Measurements from ENCODE around the gene PRDM16.

Gene PRDM16

DNA sequence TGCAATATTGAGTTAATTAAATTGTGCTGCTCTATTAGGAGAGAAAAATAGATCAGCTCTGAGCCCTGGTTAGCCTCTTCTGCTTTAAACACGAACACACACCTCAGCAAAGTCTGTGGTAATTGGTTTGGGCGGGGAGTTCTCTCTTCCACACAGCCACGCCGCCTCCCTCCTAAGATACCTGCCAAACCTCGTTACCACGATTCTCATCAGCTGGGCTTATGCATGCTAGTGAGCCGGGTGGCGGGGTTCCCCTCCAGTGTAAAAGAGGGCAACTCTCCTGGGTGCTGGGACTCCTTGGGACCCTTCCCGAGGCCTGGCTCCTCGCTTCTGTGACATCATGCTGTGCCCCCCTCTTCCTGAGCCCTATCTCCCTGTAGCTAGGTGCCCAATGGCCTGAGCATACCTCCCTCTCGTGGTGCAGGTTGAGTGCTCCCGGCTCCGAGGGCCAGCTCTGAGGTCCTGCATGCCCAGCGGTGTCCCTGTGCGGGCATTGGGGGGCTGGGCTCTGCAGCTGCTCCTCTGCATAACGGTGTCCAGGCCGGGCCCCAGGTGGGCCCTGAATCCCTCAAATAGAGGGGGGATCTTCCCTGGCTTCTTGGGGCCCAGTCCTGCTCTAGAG is 182.9 kb downstream of the PRDM16 start:
- DNase-seq (ENCODE audit: low spot score) (no peak), FAIRE-seq (no peak)

- FAIRE-seq: no peak
- DNase-seq (ENCODE audit: low spot score): no peak
These were observed 186.7 kb downstream of the PRDM16 start for GRCh38 chr1:3255680-3256079.

DNA sequence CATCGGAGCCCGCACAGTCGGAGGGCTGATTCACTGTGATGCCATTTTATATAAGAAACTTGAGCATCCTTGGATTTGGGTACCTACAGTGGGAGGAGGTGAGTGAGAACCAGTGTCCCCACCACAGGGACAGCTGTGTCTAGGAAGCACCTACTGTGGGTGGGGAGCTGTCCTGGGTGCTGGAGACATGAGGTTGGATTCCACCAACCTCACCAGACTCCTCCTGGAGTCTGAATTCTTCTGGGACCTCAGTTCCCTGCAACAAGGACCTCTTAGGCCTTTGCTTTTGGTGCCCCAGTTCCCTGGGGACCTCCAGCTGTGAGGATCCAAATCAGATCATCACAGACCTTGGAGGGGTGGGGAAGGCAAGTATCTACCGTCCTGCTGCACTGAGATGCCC is 188.8 kb downstream of the PRDM16 start:
- FAIRE-seq (no peak), DNase-seq (ENCODE audit: low spot score) (no peak)

DNA sequence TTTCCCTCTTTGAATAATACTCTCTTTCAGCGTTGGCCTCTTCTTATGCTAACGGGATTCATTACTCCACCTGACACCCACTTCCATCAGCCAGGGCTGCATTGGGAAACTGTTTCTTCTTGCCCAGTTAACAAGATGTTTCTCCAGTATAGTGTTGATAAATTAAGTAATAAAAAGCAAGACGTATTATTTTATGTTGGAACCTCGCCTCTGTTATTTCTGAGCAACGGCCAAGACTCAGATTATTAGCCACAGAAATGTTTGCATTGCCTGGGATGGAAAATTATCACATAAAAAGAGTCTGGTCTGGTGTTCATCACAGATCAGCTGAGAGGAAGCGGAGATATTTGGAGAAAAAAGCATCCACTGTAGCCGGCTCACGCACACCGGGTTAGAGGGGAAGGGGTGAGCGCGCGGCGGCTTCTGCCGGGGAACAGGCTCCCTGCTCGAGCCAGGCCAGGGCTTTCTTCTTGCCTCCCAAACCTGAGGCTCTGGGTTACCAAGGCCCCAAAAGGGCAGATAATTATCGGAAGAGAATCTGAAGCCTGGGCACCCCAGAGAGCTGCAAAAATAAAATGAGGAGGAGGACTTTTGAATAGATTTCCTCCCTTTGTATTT is 189.5 kb downstream of the PRDM16 start:
- no peak for DNase-seq (ENCODE audit: low spot score)
- no peak for FAIRE-seq

DNA sequence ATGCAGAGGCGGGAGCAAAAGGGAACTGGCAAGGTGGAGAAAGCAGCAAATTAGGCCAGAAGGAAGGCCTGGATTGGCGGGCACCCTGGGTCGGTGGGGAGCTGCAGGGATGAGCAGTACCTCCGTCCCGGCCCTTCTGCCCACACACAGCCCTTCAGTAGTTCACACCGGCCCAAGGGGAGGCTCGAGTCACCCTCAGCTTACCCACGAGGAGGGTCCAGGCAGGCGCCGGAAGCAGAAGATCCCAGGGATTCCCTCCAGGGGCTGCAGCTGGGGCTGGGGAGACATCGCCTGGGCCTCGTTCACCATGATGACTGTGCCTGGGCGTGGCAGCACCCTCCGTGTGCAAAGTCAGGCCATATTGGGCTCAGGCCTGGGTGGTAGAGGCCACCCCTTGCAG is 190.0 kb downstream of the PRDM16 start:
- FAIRE-seq: no peak
- no peak for DNase-seq (ENCODE audit: low spot score)

DNA sequence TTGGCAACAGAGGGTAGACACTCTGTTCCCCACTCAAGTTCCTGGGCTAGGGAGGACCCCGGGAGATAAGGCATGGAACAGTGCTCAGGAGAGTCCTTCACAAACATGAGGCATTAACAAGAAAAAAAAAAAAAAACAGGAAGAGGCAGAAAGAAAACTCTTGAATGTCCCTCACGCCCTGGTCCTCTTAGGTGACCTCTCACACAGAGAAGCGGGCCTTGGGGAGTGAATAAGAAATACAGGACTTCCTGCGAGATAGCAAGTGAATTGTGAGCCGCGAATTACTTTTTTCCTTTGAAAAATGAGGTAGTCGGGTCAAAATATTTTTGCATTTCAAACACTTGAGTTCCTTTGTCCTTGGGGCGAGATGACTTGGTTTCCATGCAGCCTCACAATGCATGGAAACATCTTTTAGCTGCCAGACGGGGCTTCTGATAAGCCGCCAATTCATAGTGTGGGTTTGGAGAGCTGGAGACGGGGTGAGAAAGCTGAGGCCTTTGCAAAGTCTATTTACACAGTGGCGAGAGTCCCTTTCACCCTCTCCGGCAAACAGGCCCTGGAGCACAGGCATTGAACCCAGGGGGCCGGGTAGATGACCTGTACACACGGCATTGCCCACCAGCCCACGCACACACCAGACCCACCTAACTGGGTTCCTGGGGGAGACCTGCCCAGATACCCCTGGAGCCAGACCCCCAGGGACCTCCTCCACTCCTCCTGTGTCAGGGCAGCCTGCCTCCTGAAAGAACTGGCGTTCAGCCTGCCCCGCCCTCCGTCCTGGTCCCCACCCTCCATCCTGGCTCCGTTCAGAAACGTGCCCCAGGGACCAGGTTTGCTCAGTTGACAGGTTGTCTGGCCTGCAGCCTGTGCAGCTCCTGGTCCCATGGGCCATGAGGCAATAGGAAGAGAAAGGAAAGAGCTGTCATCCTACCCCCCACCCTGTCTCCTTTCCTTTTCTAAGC is 192.3 kb downstream of the PRDM16 start:
- no peak for DNase-seq (ENCODE audit: low spot score)
- no peak for FAIRE-seq

DNA sequence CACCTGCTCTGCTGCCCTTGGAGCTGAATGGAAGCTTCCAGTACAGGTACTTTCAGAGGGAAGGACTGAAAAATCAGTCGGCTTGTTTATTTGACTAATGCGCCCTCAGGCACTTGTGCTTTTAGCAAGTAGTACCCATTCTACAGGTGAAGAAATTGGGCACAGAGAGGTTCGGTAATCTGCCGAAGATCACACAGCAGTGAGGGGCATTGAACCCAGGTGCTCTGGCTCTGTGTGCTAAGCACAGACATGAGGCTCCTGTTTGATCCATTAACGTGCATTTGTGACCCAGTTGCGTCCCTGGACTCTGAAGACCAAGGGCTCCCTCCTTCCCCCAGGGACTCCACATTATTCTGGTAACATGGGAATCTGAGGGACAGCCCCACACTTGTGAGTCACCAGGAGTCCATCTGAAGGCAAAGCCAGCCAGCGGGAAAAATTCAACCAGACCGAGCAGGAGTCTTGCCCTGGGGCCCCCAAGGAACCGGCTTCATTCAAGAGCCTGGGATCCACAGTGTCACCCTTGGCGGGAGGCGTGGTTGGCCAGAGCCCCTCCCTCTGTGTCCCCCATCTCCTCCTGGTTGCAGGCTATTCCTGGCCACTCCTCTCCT is 193.1 kb downstream of the PRDM16 start:
- FAIRE-seq (no peak), DNase-seq (ENCODE audit: low spot score) (no peak)

DNA sequence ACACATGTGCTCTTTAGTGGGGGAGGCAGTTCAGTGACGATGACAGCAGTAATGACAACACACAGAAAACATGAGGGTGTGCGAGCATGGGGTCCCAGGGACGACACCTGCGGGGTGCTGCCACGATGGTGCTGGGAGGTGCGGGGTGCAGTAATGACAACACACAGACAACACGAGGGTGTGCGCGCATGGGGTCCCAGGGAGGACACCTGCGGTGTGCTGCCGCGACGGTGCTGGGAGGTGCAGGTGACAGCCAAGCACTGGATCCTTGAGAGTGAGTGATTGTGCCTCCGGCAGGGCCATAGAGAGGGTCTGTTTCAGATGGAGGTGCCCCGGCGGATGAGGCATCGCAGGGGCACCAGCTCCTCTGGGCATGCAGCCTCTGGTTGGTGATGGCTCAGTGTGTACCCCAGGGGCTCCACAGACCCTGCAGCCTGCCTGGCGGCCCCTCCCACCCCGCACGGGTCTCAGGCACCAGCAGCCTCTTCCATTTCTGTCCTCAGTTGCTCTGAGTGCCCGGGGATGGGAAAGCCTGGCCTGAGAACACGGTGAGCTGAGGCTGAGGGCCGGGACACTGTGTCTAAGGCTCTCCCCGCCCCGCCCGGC is 193.8 kb downstream of the PRDM16 start:
- no peak for DNase-seq (ENCODE audit: low spot score)
- FAIRE-seq: no peak

DNA sequence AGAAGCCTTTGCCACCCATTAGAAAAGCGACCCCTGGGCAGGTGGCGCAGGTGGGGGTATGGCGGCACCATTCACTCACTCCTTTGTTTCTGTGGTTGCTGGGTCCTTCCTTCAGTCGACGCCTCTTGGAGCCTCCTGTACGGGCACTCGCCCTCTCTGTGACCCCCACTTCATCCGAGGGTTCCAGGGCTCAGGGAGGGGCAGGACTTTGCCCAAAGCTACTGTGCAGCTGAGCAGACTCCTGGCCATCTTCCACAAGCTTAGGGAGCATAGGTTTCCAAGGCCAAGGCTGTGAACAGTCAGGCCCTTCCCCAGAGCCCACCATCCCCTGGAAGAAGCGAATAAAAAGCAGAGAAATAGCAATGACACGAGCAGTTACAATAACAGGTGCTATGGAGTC is 194.8 kb downstream of the PRDM16 start:
- FAIRE-seq (no peak), DNase-seq (ENCODE audit: low spot score) (no peak)

DNA sequence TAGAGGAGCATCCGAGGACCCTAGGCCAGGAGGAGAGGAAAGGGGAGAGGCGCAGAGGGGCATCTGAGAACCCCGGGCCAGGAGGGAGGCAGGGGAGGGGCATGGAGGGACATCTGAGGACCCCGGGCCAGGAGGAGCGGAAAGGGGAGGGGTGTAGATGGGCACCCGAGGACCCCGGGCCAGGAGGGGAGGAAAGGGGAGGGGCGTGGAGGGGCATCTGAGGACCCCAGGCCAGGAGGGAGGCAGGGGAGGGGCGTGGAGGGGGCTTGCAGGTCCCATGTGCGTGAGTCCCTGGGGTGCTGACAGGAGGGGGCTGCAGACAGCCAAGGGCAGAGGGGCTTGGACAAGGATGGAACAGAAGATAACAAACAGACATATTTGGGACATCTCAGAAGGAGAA is 195.5 kb downstream of the PRDM16 start:
- DNase-seq (ENCODE audit: low spot score) (no peak), FAIRE-seq (no peak)

- no peak for DNase-seq (ENCODE audit: low spot score)
- FAIRE-seq: no peak
These were observed 197.1 kb downstream of the PRDM16 start for GRCh38 chr1:3265835-3266805.

DNA sequence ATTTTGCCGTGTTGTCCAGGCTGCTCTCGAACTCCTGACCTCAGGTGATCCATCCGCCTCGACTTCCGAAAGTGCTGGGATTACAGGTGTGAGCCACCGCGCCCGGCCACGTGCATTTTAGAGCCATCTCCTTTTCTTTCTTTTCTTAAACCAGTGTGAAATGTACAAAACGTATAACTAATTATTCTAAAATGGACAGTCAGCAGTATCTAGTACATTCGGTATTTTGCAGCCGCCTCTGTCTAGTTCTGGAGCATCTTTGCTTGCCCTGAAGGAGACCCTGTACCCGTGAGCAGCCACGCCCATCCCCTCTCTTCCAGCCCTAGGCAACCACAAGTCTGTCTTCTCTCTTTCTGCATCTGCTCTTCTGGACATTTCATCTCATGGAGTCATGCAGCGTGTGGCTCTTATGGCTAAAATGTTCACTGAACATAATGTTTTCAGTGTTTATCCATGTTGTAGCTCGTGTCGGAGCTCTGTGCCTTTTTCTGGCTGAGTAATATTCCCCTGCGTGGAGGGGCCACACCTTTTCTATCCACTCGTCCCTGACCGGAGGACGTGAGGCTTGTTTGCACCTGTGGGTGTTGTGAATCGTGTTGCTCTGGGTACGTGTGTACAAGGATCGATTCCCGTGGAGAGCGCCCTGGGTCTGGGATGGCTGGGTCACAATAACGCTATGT is 198.0 kb downstream of the PRDM16 start:
- no peak for FAIRE-seq

DNA sequence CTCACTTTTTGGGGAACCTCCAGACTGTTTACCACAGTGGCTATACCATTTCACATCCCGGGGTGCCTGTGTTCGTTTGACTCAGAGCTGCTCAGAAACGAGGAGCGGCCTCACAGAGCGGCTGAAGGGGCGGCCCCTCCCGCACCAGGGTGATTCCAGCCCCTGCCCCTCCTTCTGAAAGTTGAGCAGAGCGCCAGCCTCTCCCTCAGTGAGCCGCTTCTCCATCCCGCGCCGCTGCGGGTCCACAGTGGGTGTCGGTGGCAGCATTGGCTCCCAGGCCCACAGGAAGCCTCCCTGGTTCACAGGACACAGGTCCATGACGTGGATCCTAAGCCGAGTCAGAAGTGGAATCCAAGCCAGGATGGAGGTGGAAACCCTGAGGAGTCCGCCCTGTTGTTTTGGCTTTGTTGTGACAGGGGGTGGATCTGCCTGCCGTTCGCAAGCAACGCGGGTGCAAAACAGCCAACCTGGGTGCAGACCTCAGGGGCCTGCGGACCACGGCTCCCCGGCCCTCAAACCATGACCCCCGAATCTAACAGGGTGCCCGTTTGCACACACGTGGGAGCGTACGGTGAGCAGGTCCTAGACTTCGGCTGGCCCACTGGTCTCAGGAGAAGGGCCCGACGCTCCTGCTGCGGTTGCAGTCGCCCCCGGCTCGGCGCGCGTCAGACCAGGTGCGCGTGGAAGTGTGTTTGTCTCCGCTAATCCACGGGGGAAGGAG is 198.7 kb downstream of the PRDM16 start:
- DNase-seq (ENCODE audit: low spot score) (no peak), FAIRE-seq (no peak)

More for the DNA sequence above, 198.0 kb downstream of the PRDM16 start:
- DNase-seq (ENCODE audit: low spot score): no peak

GRCh38 chr1:3268281-3268680 is 199.3 kb downstream of the PRDM16 start:
- no peak for DNase-seq (ENCODE audit: low spot score)
- no peak for FAIRE-seq

DNA sequence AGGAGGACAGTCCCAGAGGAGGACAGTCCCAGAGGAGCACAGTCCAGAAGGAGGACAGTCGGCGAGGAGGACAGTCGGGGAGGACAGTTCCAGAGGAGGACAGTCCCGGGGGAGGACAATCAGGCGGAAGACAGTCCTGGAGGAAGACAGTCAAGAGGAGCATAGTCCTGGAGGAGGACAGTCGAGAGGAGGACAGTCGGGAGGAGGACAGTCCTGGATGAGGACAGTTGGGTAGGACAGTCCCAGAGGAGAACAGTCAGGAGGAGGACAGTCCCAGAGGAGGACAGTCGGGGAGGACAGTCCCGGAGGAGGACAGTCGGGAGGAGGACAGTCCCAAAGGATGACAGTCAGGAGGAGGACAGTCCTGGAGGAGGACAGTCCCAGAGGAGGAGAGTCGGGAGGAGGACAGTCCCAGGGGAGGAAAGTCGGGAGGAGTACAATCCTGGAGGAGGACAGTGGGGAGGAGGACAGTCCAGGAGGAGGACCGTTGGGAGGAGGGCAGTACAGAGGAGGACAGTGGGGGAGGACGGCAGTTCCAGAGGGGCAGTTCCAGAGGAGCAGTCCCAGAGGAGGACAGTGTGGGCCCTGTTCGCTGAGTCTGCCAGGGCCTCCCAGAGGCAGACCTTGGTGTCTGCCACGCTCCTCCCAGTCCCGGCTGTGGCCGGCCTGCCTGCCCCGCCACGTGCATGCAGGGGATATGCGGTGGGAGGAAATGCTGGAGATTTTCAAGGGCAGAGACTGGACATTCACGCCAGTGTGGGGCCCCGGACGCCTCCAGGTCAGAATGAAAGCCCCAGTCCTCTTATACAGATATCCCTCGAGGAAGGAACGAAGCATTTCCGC is 201.6 kb downstream of the PRDM16 start:
- no peak for FAIRE-seq
- no peak for DNase-seq (ENCODE audit: low spot score)

GRCh38 chr1:3271866-3272265 is 202.9 kb downstream of the PRDM16 start:
- no peak for FAIRE-seq
- DNase-seq (ENCODE audit: low spot score): no peak

GRCh38 chr1:3272321-3273045 is 203.5 kb downstream of the PRDM16 start:
- DNase-seq (ENCODE audit: low spot score): no peak
- no peak for FAIRE-seq

Data from urothelium cell line (cell line).